SK-N-SH treated with all-trans-retinoic acid at 6 μM for 48 hours (cell line): ENCODE measurements around the gene MOV10.
"Not testable (repeated sequence)": the region's sequence is repeated elsewhere in the genome, so short reads cannot be mapped to it uniquely, and the experiment has no call there.

Source experiments
- ESRRG ChIP-seq: fragments of 250-450 bp; sonication (Bioruptor Pico); IDR thresholded peaks from 2 replicates; pipeline ENCODE4 v1.6.1; 2021; ENCODE audit warnings: mild to moderate bottlenecking
- PATZ1 ChIP-seq: fragments of 250-450 bp; sonication (Bioruptor Pico); IDR thresholded peaks from 2 replicates; pipeline ENCODE4 v1.8.0; 2020; ENCODE audit warnings: mild to moderate bottlenecking, moderate library complexity, borderline replicate concordance
- ZFP30 ChIP-seq: fragments of 450-650 bp; formaldehyde crosslinking; IDR thresholded peaks from 2 replicates; pipeline ENCODE4 v1.5.0; 2022; ENCODE audit warnings: mild to moderate bottlenecking, moderate library complexity

GRCh38 chr1:112729011-112729410 lies 54.6 kb downstream of the MOV10 start:
- not testable (repeated sequence) for TF ChIP-seq ESRRG (CRISPR knock-in tag); PATZ1 (CRISPR knock-in tag); ZFP30
